Neuronal stem cell (in vitro differentiated cells): ENCODE measurements around the gene SUPT6H.
A peak's percentile ranks its signal among the peaks of the same experiment; 100 is the strongest.

ENCODE experiments used
- DNase-seq: peaks from one replicate; pipeline ENCODE4 v3.0.0-alpha.2; 2013; ENCODE audit warnings: low spot score
- H2AFZ ChIP-seq: one replicate; pipeline ENCODE4 v1.6.1; 2013; ENCODE audit warnings: mild to moderate bottlenecking, low read length, inconsistent platforms
- H2AK5ac ChIP-seq: 2 replicates; pipeline ENCODE4 v1.6.1; 2013; ENCODE audit warnings: low read depth, mild to moderate bottlenecking, inconsistent platforms, low read length, moderate library complexity, mixed read lengths
- H2BK120ac ChIP-seq: 2 replicates; pipeline ENCODE4 v1.6.1; 2013; ENCODE audit warnings: low read depth, mild to moderate bottlenecking, inconsistent platforms, low read length, moderate library complexity, mixed read lengths
- H2BK12ac ChIP-seq: one replicate; pipeline ENCODE4 v1.6.1; 2013; ENCODE audit warnings: low read length, inconsistent platforms
- H2BK15ac ChIP-seq: 2 replicates; pipeline ENCODE4 v1.6.1; 2013; ENCODE audit warnings: mild to moderate bottlenecking, low read length, inconsistent platforms, mixed read lengths
- H2BK5ac ChIP-seq: one replicate; pipeline ENCODE4 v1.6.1; 2013; ENCODE audit warnings: inconsistent platforms, mild to moderate bottlenecking, low read length, moderate library complexity
- H3K14ac ChIP-seq: one replicate; pipeline ENCODE4 v1.6.1; 2013; ENCODE audit warnings: low read length, inconsistent platforms
- H3K18ac ChIP-seq: 2 replicates; pipeline ENCODE4 v1.6.1; 2013; ENCODE audit warnings: low read length, inconsistent platforms
- H3K23ac ChIP-seq: 2 replicates; pipeline ENCODE4 v1.6.1; 2013; ENCODE audit warnings: low read depth, mild to moderate bottlenecking, mixed read lengths, low read length, inconsistent platforms; ENCODE audit not compliant: poor library complexity
- H3K27ac ChIP-seq: replicated peaks from 3 replicates; pipeline ENCODE4 v1.5.1; 2013; ENCODE audit warnings: low read length, inconsistent platforms
- H3K27me3 ChIP-seq, 3 experiments: 2 replicates each; pipeline ENCODE4 v1.6.1; 2013; ENCODE audit warnings: low read length in 3 of 3, mild to moderate bottlenecking in 2 of 3, inconsistent platforms in 1 of 3, low read depth in 1 of 3, mixed read lengths in 1 of 3, moderate library complexity in 1 of 3; ENCODE audit not compliant: control insufficient read depth in 3 of 3, insufficient read depth in 3 of 3
- H3K36me3 ChIP-seq, 2 donors: replicated peaks in 1 of 2; 2 replicates each; pipeline ENCODE4 v1.6.1; 2013; ENCODE audit warnings: low read length in 2 of 2; ENCODE audit not compliant: control insufficient read depth in 2 of 2, insufficient read depth in 2 of 2
- H3K4ac ChIP-seq: 2 replicates; pipeline ENCODE4 v1.6.1; 2013; ENCODE audit warnings: inconsistent platforms, mild to moderate bottlenecking, low read length, moderate library complexity
- H3K4me1 ChIP-seq, 2 donors: 1 replicate in 1 of 2; 2 replicates in 1 of 2; pipeline ENCODE4 v1.6.1; 2013; ENCODE audit warnings: low read length in 2 of 2, low read depth in 1 of 2; ENCODE audit not compliant: control insufficient read depth in 2 of 2, insufficient read depth in 1 of 2
- H3K4me2 ChIP-seq: one replicate; pipeline ENCODE4 v1.6.1; 2013; ENCODE audit warnings: mild to moderate bottlenecking, low read length, inconsistent platforms; ENCODE audit not compliant: insufficient read depth, poor library complexity, severe bottlenecking
- H3K4me3 ChIP-seq, 2 donors: 2 replicates each; pipeline ENCODE4 v1.5.1; 2013; ENCODE audit warnings: low read length in 2 of 2, mild to moderate bottlenecking in 2 of 2, inconsistent platforms in 1 of 2, moderate library complexity in 1 of 2
- H3K79me1 ChIP-seq: one replicate; pipeline ENCODE4 v1.6.1; 2013; ENCODE audit warnings: low read depth, mild to moderate bottlenecking, inconsistent platforms, low read length, moderate library complexity
- H3K9ac ChIP-seq: one replicate; pipeline ENCODE4 v1.6.1; 2013; ENCODE audit warnings: mild to moderate bottlenecking, low read depth, low read length, inconsistent platforms; ENCODE audit not compliant: poor library complexity
- H3K9me3 ChIP-seq, 2 donors: replicated peaks in 1 of 2; 2 replicates each; pipeline versions ENCODE3 to v1.6.1; 2013; ENCODE audit warnings: low read length in 2 of 2, mild to moderate bottlenecking in 2 of 2, inconsistent platforms in 1 of 2, low read depth in 1 of 2, mixed read lengths in 1 of 2, moderate library complexity in 1 of 2; ENCODE audit not compliant: control insufficient read depth in 2 of 2, insufficient read depth in 1 of 2
- H4K8ac ChIP-seq: one replicate; pipeline ENCODE4 v1.6.1; 2013; ENCODE audit warnings: low read depth, mild to moderate bottlenecking, inconsistent platforms, low read length, moderate library complexity
- H4K91ac ChIP-seq: one replicate; pipeline ENCODE4 v1.6.1; 2013; ENCODE audit warnings: low read length, low read depth, mild to moderate bottlenecking, inconsistent platforms; ENCODE audit not compliant: poor library complexity
- WGBS, 2 donors: extraction: QIAGEN DNeasy Blood & Tissue Kit; methylation state at CpG; one replicate each; pipeline ENCODE4 v1.1.7; 2013; ENCODE audit warnings: missing lambda C conversion rate in 2 of 2, mixed read lengths in 1 of 2; ENCODE audit not compliant: insufficient read length in 2 of 2, insufficient replicate concordance in 1 of 2; ENCODE audit errors: extremely low coverage in 2 of 2; 5-methylcytosine and 5-hydroxymethylcytosine counted together

The SUPT6H gene

DNA sequence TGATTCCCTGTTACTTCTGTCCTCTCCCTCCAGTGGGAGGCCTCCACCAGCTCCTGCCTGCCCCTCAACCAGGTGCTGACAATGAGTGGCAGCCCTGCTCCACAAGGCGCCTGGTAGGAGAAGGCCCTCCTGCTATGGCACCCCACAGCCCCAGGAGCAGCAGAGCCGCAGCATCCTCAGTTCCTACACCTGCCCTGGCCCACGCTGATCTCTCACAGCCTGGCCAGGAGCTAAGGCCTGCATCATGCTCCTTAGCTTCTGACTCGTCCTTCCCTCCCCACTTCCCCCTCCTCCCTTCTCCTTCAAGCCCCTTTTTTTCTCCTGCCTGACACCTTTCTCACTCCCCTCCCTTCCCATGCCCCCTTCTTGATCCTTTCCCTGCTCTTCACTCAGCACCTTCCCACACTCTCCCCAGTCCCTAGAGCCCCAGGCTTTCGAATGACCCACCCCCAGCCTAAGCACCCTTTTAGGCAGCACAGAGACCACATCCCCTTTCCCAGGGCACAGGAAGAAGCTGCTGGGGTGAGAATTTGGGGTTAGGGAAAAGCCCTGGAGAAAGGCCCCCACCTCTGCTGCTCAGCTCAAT is 43.2 kb downstream of the SUPT6H start:
- Histone ChIP-seq H3K27me3 (no peaks in the 10 kb centered on the region), H2AFZ (no peak overlapping the region), H3K4me2 (no peak overlapping the region), H3K36me3 (peaks cover 31 to 54% of the 10 kb centered on the region in 2 donors), H3K18ac (peak overlapping the region; percentile 42), H3K9ac (peak overlapping the region; percentile 63), H4K91ac (no peak overlapping the region), H3K79me1 (peaks cover 9% of the 10 kb centered on the region), H4K8ac (no peak overlapping the region), H3K9me3 (no peaks in the 10 kb centered on the region), H2BK15ac (no peak overlapping the region), H3K27ac (no peak overlapping the region), H3K4me3 (peak overlapping the region in 1 of 2 donors; percentile 26), H3K4me1 (peaks cover 18 to 23% of the 10 kb centered on the region in 2 donors), H3K4ac (no peak overlapping the region), H3K14ac (no peak overlapping the region), H2BK120ac (no peak overlapping the region), H2BK5ac (no peak overlapping the region), H2BK12ac (no peak overlapping the region), H2AK5ac (peak overlapping the region; percentile 37), H3K23ac (no peak overlapping the region)
- WGBS, 2 donors = no CpG with 5 or more reads among the region's 5 CpGs
- DNase-seq = no peak

- peak overlapping the region; percentile 67 for H3K4ac ChIP-seq
- no peak overlapping the region for H3K18ac ChIP-seq
- peaks cover 18 to 23% of the 10 kb centered on the region in 2 donors for H3K4me1 ChIP-seq
- peak overlapping the region; percentile 37 for H2AK5ac ChIP-seq
- DNase-seq = no peak
- peaks cover 24 to 47% of the 10 kb centered on the region in 2 donors for H3K36me3 ChIP-seq
- no peak overlapping the region for H2BK15ac ChIP-seq
- H3K4me3 ChIP-seq = no peak overlapping the region
- H3K14ac ChIP-seq = peak overlapping the region; percentile 26
- peak overlapping the region; percentile 33 for H2BK5ac ChIP-seq
- H2AFZ ChIP-seq = no peak overlapping the region
- H3K27me3 ChIP-seq = no peaks in the 10 kb centered on the region
- H3K23ac ChIP-seq = peak overlapping the region; percentile 11
- H2BK12ac ChIP-seq = no peak overlapping the region
- H3K27ac ChIP-seq = no peak overlapping the region
- H4K91ac ChIP-seq = no peak overlapping the region
- no peak overlapping the region for H2BK120ac ChIP-seq
- H3K9ac ChIP-seq = peak overlapping the region; percentile 72
- H3K4me2 ChIP-seq = no peak overlapping the region
- H3K79me1 ChIP-seq = peaks cover 9% of the 10 kb centered on the region
- WGBS, 2 donors = no CpG with 5 or more reads among the region's 10 CpGs
- H3K9me3 ChIP-seq = no peaks in the 10 kb centered on the region
- H4K8ac ChIP-seq = no peak overlapping the region
Measured at GRCh38 chr17:28705728-28706334, 43.8 kb downstream of the SUPT6H start.

DNA sequence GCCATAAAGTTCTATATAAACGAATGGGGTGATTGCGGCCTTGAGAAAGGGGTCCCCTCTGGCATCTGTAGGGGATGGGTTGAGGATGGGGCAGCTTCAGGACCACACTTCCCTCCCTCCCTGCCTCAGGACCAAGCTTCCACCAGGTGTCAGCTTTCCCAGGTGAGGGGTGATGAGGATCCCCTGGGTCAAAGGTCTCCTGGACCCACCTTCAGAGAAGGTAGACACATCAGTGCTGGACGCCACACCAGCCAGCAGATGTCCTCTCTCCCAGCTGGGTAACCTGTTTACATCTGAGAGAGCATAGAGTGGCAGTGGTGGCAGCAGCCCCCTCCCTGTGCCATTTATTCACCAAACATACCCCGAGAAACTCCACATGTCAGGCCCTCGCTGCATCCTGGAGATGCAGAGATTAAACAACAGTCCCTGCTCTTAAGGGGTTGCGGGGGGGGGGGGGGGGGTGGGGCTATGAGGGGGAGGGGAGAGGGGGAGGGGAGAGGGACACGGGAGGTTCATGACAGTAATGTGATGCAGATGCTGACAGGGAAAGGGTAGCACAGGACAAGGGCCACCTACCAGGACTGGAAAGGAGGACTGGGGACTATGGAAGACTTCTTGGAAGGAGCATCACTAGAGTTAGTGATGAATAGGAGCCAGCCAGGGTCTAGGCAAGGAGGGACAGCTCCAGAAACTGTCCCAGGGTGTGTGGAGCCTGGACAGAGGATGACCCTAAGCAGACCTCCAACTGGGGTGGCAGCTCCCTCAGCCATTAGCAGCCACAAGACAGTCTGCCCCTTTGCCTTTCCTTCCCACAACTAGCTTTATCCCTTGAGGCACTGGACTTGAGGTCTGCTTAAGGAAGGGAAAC is 44.7 kb downstream of the SUPT6H start:
- H3K36me3 ChIP-seq = peaks cover 16 to 39% of the 10 kb centered on the region in 2 donors
- H3K79me1 ChIP-seq = peaks cover 9% of the 10 kb centered on the region
- H4K91ac ChIP-seq = no peak overlapping the region
- no peak for DNase-seq
- H3K9ac ChIP-seq = no peak overlapping the region
- no peak overlapping the region for H2BK15ac ChIP-seq
- no peak overlapping the region for H2BK120ac ChIP-seq
- no peak overlapping the region for H3K4me3 ChIP-seq
- no peak overlapping the region for H3K23ac ChIP-seq
- H3K27ac ChIP-seq = no peak overlapping the region
- H3K9me3 ChIP-seq = no peaks in the 10 kb centered on the region
- H3K4me2 ChIP-seq = no peak overlapping the region
- H2BK12ac ChIP-seq = no peak overlapping the region
- H3K14ac ChIP-seq = no peak overlapping the region
- no peak overlapping the region for H2AFZ ChIP-seq
- no peak overlapping the region for H3K18ac ChIP-seq
- no peak overlapping the region for H2BK5ac ChIP-seq
- H3K27me3 ChIP-seq = no peaks in the 10 kb centered on the region
- WGBS, 2 donors = no CpG with 5 or more reads among the region's 7 CpGs
- no peak overlapping the region for H2AK5ac ChIP-seq
- H3K4ac ChIP-seq = no peak overlapping the region
- H4K8ac ChIP-seq = no peak overlapping the region
- peaks cover 21% of the 10 kb centered on the region in 2 donors for H3K4me1 ChIP-seq

- Histone ChIP-seq H3K9me3 (no peaks in the 10 kb centered on the region), H3K27me3 (no peaks in the 10 kb centered on the region), H2BK120ac (no peak overlapping the region), H2AK5ac (no peak overlapping the region), H3K79me1 (peaks cover 9% of the 10 kb centered on the region), H3K4ac (no peak overlapping the region), H3K18ac (no peak overlapping the region), H3K36me3 (peaks cover 11 to 34% of the 10 kb centered on the region in 2 donors), H2AFZ (no peak overlapping the region), H3K4me2 (no peak overlapping the region), H2BK15ac (no peak overlapping the region), H3K9ac (no peak overlapping the region), H4K91ac (no peak overlapping the region), H3K14ac (no peak overlapping the region), H2BK12ac (no peak overlapping the region), H3K27ac (no peak overlapping the region), H4K8ac (no peak overlapping the region), H3K4me1 (peaks cover 15 to 17% of the 10 kb centered on the region in 2 donors), H3K23ac (no peak overlapping the region), H2BK5ac (no peak overlapping the region), H3K4me3 (no peak overlapping the region)
- WGBS, 2 donors = no CpG with 5 or more reads among the region's 2 CpGs
- no peak for DNase-seq
Measured at GRCh38 chr17:28707339-28707720, 45.3 kb downstream of the SUPT6H start.
